Measurements from ENCODE around the gene FBXO31.

FBXO31 gene
- total RNA-seq, result 43.3 to 46.6 (median 43.6) reads per million in 4 donors

GRCh38 chr16:87383505-87384161 lies at the start of gene FBXO31:
FBXO31 (minus strand) TSS chr16:87383776; CDS start chr16:87383744, 32 bp downstream.
- peak; percentile 76 to 89 (median 83) for DNase-seq

- no peak for DNase-seq
Measured at GRCh38 chr16:87432330-87432915, 48.8 kb upstream of the FBXO31 start.

GRCh38 chr16:87431926-87432325 lies 48.4 kb upstream of the FBXO31 start:
- no peak for DNase-seq

- DNase-seq, result no peak
Measured at GRCh38 chr16:87426423-87427215, 43.0 kb upstream of the FBXO31 start.

- no peak for DNase-seq
Measured at GRCh38 chr16:87425941-87426340, 42.4 kb upstream of the FBXO31 start.

- DNase-seq, result no peak
Measured at GRCh38 chr16:87424266-87424665, 40.7 kb upstream of the FBXO31 start.

- no peak for DNase-seq
Measured at GRCh38 chr16:87423429-87423828, 39.9 kb upstream of the FBXO31 start.

GRCh38 chr16:87422106-87422505 lies 38.5 kb upstream of the FBXO31 start:
- no peak for DNase-seq

- no peak for DNase-seq
Measured at GRCh38 chr16:87421003-87421912, 37.7 kb upstream of the FBXO31 start.

- no peak for DNase-seq
Measured at GRCh38 chr16:87420026-87421002, 36.7 kb upstream of the FBXO31 start.

- no peak for DNase-seq
Measured at GRCh38 chr16:87418644-87419043, 35.1 kb upstream of the FBXO31 start.

- DNase-seq, result no peak
Measured at GRCh38 chr16:87418216-87418615, 34.6 kb upstream of the FBXO31 start.

GRCh38 chr16:87417528-87417910 lies 33.9 kb upstream of the FBXO31 start:
- no peak for DNase-seq

- DNase-seq, result peak in 1 of 5 donors; percentile 23
Measured at GRCh38 chr16:87416826-87417527, 33.4 kb upstream of the FBXO31 start.

- no peak for DNase-seq
Measured at GRCh38 chr16:87415441-87415840, 31.9 kb upstream of the FBXO31 start.

GRCh38 chr16:87414251-87414680 lies 30.7 kb upstream of the FBXO31 start:
- no peak for DNase-seq

- no peak for DNase-seq
Measured at GRCh38 chr16:87412996-87413421, 29.4 kb upstream of the FBXO31 start.

- DNase-seq, result no peak
Measured at GRCh38 chr16:87412371-87412995, 28.9 kb upstream of the FBXO31 start.

- DNase-seq, result no peak
Measured at GRCh38 chr16:87411375-87412271, 28.0 kb upstream of the FBXO31 start.
